OCI-LY1 (cell line): ENCODE data around the gene GFOD1.

Experiments
- EZH2 ChIP-seq: fragments of 200-600 bp; sonication (generic), shearing (Covaris generic); IDR thresholded peaks from 2 replicates; pipeline ENCODE4 v1.8.0; 2017; ENCODE audit warnings: borderline replicate concordance, mixed run types, mild to moderate bottlenecking, antibody characterized with exemption, low read length, moderate library complexity, mixed read lengths
- TF ChIP-seq, protein P1 (sequence below): fragments of 200-600 bp; sonication (generic), shearing (Covaris generic); IDR thresholded peaks from 2 replicates; pipeline ENCODE4 v1.5.1; 2017; ENCODE audit warnings: mild to moderate bottlenecking, antibody characterized with exemption, low read length, moderate library complexity, mixed read lengths

DNA sequence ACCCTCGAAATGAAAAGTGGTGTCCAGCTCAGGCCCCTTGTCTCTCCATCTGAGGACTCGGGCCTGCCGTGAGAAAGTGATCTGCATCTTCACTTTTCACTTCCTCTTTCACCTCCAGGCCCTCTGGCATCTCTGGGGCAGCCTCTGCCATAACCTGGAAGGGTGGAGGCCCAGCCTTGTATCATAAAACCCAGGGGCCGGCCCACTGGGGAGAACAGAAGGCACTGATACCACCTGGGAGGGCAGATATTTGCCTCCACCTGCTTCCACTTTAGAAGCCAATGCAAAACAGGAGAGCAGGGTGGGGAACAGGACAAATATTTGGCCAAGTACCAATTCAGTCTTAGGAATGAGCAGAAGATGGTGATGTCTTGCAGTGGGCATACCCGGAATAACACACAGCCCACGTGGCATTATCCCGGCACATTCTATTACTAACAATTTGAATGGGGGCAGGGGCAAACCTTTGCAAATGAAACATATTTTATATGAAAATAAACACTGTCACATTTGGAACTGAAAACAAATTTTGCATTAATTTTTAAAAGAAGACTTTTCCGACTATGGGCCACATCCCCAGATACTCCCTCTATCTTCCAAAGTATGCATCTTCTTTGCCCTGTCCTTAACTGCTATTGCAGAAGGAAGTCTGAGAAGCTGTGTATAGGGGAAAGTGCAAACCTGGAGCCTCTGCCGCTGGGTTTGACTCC, 89.9 kb downstream of the GFOD1 start:
- TF ChIP-seq, protein P1, sequence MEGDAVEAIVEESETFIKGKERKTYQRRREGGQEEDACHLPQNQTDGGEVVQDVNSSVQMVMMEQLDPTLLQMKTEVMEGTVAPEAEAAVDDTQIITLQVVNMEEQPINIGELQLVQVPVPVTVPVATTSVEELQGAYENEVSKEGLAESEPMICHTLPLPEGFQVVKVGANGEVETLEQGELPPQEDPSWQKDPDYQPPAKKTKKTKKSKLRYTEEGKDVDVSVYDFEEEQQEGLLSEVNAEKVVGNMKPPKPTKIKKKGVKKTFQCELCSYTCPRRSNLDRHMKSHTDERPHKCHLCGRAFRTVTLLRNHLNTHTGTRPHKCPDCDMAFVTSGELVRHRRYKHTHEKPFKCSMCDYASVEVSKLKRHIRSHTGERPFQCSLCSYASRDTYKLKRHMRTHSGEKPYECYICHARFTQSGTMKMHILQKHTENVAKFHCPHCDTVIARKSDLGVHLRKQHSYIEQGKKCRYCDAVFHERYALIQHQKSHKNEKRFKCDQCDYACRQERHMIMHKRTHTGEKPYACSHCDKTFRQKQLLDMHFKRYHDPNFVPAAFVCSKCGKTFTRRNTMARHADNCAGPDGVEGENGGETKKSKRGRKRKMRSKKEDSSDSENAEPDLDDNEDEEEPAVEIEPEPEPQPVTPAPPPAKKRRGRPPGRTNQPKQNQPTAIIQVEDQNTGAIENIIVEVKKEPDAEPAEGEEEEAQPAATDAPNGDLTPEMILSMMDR: no peak
- TF ChIP-seq EZH2: no peak
